H1 (cell line): ENCODE measurements around the gene HELT. TPM values are rescaled to one million over a fixed set of nuclear protein-coding genes. Genes with fewer than 3 reads are reported as not detected.

Experiments used
- CTCF ChIA-PET: fragments of 300-600 bp; sonication (Branson Sonifier 250); formaldehyde crosslinking; loops from one replicate; lab custom pipeline; 2021; ENCODE audit not compliant: partially characterized antibody; lab: Charles Lee
- POLR2A ChIA-PET: fragments of 300-600 bp; sonication (Branson Sonifier 250); formaldehyde crosslinking; loops from one replicate; lab custom pipeline; 2021; ENCODE audit warnings: inconsistent platforms; ENCODE audit not compliant: partially characterized antibody; lab: Charles Lee
- DNase-seq, 2 experiments: peaks; one replicate each; pipeline versions ENCODE4 v3.0.0 to v3.0.0-alpha.2; 2010 to 2022; ENCODE audit warnings: low spot score in 2 of 2, low read depth in 1 of 2, mixed read lengths in 1 of 2
- FAIRE-seq: peaks from 2 replicates; lab custom pipeline; 2011; peaks lifted over from hg19 to GRCh38; lab: Jason Lieb, UNC
- H2AFZ ChIP-seq: 2 replicates; pipeline ENCODE4 v1.8.1; 2012; ENCODE audit warnings: low read length, inconsistent platforms
- H2AK5ac ChIP-seq: 2 replicates; pipeline ENCODE4 v1.6.1; 2013; ENCODE audit warnings: low read depth, low read length
- H2BK120ac ChIP-seq: replicated peaks from 2 replicates; pipeline ENCODE3; 2013; ENCODE audit warnings: low read depth, low read length, inconsistent platforms
- H2BK12ac ChIP-seq: 2 replicates; pipeline ENCODE4 v1.6.1; 2013; ENCODE audit warnings: low read depth, low read length
- H2BK15ac ChIP-seq: 2 replicates; pipeline ENCODE4 v1.6.1; 2013; ENCODE audit warnings: low read length
- H2BK20ac ChIP-seq: 2 replicates; pipeline ENCODE4 v1.6.1; 2013; ENCODE audit warnings: low read length
- H2BK5ac ChIP-seq: 2 replicates; pipeline ENCODE4 v1.6.1; 2013; ENCODE audit warnings: low read depth, low read length
- H3K14ac ChIP-seq: 2 replicates; pipeline ENCODE4 v1.6.1; 2013; ENCODE audit warnings: inconsistent platforms; ENCODE audit not compliant: insufficient read length
- H3K18ac ChIP-seq: 2 replicates; pipeline ENCODE4 v1.6.1; 2013; ENCODE audit warnings: low read length; ENCODE audit errors: extremely low read depth
- H3K23ac ChIP-seq: 2 replicates; pipeline ENCODE4 v1.6.1; 2013; ENCODE audit warnings: inconsistent platforms; ENCODE audit not compliant: insufficient read length
- H3K23me2 ChIP-seq: 2 replicates; pipeline ENCODE4 v1.6.1; 2013; ENCODE audit warnings: low read depth, low read length
- H3K27ac ChIP-seq: 2 replicates; pipeline ENCODE4 v1.6.1; 2011; ENCODE audit warnings: low read depth, low read length, inconsistent platforms
- H3K27me3 ChIP-seq, 4 experiments: replicated peaks in 1 of 4; 1 replicate in 1 of 4; 2 replicates in 3 of 4; pipeline versions ENCODE4 v1.6.1 to v1.8.1; 2011 to 2013; ENCODE audit warnings: low read length in 3 of 4, mild to moderate bottlenecking in 3 of 4, inconsistent platforms in 2 of 4, mixed read lengths in 2 of 4, moderate library complexity in 1 of 4; ENCODE audit not compliant: control insufficient read depth in 3 of 4, insufficient read depth in 3 of 4; ENCODE audit errors: extremely low read depth in 1 of 4
- H3K36me3 ChIP-seq, 4 experiments: 2 replicates each; pipeline versions ENCODE4 v1.6.1 to v1.8.1; 2011 to 2013; ENCODE audit warnings: mild to moderate bottlenecking in 4 of 4, low read length in 3 of 4, moderate library complexity in 2 of 4, control low read depth in 1 of 4, inconsistent platforms in 1 of 4; ENCODE audit not compliant: insufficient read depth in 4 of 4, control insufficient read depth in 2 of 4
- H3K4ac ChIP-seq: replicated peaks from 2 replicates; pipeline ENCODE3; 2013; ENCODE audit warnings: low read length, low read depth, mixed read lengths, inconsistent platforms; ENCODE audit not compliant: insufficient read length
- H3K4me1 ChIP-seq, 4 experiments: replicated peaks in 1 of 4; 1 replicate in 1 of 4; 2 replicates in 3 of 4; pipeline versions ENCODE4 v1.6.1 to v1.8.1; 2011 to 2013; ENCODE audit warnings: low read length in 3 of 4, inconsistent platforms in 2 of 4, mixed read lengths in 1 of 4; ENCODE audit not compliant: insufficient read depth in 4 of 4, control insufficient read depth in 3 of 4
- H3K4me2 ChIP-seq, 2 experiments: 2 replicates each; pipeline versions ENCODE4 v1.6.1 to v1.8.1; 2011 to 2013; ENCODE audit warnings: low read depth in 2 of 2, low read length in 2 of 2, control low read depth in 1 of 2, inconsistent platforms in 1 of 2, mild to moderate bottlenecking in 1 of 2; ENCODE audit not compliant: insufficient read depth in 1 of 2
- H3K4me3 ChIP-seq, 4 experiments: fragments of 200-600, 300-600 bp in 1 of 4; sonication (generic), shearing (Covaris generic), sonication (Bioruptor Twin) in 1 of 4; 2 replicates each; pipeline versions ENCODE4 v1.5.1 to v1.8.1; 2011 to 2016; ENCODE audit warnings: low read length in 4 of 4, low read depth in 3 of 4, control low read depth in 2 of 4, inconsistent platforms in 2 of 4, mild to moderate bottlenecking in 2 of 4, mixed read lengths in 1 of 4, moderate library complexity in 1 of 4; ENCODE audit not compliant: insufficient read depth in 2 of 4; ENCODE audit errors: extremely low read depth in 1 of 4
- H3K56ac ChIP-seq: replicated peaks from 2 replicates; pipeline ENCODE3; 2013; ENCODE audit warnings: low read depth, mild to moderate bottlenecking, mixed read lengths, low read length, inconsistent platforms; ENCODE audit not compliant: insufficient read length
- H3K79me1 ChIP-seq: 2 replicates; pipeline ENCODE4 v1.6.1; 2013; ENCODE audit warnings: low read depth, low read length, control low read depth
- H3K79me2 ChIP-seq, 2 experiments: 2 replicates each; pipeline versions ENCODE4 v1.6.1 to v1.8.1; 2012 to 2013; ENCODE audit warnings: low read length in 2 of 2, mild to moderate bottlenecking in 2 of 2, inconsistent platforms in 1 of 2; ENCODE audit not compliant: insufficient read depth in 2 of 2, control insufficient read depth in 1 of 2
- H3K9ac ChIP-seq, 4 experiments: replicated peaks in 1 of 4; 1 replicate in 1 of 4; 2 replicates in 3 of 4; pipeline versions ENCODE4 v1.6.1 to v1.8.1; 2011 to 2013; ENCODE audit warnings: low read depth in 3 of 4, low read length in 3 of 4, control low read depth in 2 of 4, mild to moderate bottlenecking in 2 of 4, moderate library complexity in 2 of 4, inconsistent platforms in 1 of 4; ENCODE audit errors: extremely low read depth in 1 of 4
- H3K9me3 ChIP-seq, 2 experiments: 2 replicates each; pipeline versions ENCODE4 v1.6.1 to v1.8.1; 2012 to 2013; ENCODE audit warnings: mild to moderate bottlenecking in 2 of 2, moderate library complexity in 2 of 2, control low read depth in 1 of 2, inconsistent platforms in 1 of 2, low read depth in 1 of 2, low read length in 1 of 2, mixed read lengths in 1 of 2; ENCODE audit not compliant: insufficient read depth in 2 of 2
- H4K20me1 ChIP-seq, 2 experiments: replicated peaks in 1 of 2; 2 replicates each; pipeline versions ENCODE3 to v1.8.1; 2011 to 2013; ENCODE audit warnings: inconsistent platforms in 2 of 2, low read length in 2 of 2, mild to moderate bottlenecking in 1 of 2; ENCODE audit not compliant: insufficient read depth in 2 of 2, control insufficient read depth in 1 of 2
- H4K5ac ChIP-seq: 2 replicates; pipeline ENCODE4 v1.6.1; 2013; ENCODE audit warnings: low read length, low read depth, mixed read lengths, inconsistent platforms; ENCODE audit not compliant: insufficient read length
- H4K8ac ChIP-seq: 2 replicates; pipeline ENCODE4 v1.8.0; 2013; ENCODE audit warnings: mild to moderate bottlenecking, moderate library complexity, low read length, inconsistent platforms; ENCODE audit not compliant: insufficient read depth; ENCODE audit errors: extremely low read depth
- H4K91ac ChIP-seq: replicated peaks from 2 replicates; pipeline ENCODE3; 2013; ENCODE audit warnings: low read length, mixed read lengths, inconsistent platforms; ENCODE audit not compliant: insufficient read length
- CBX5 ChIP-seq: fragments of 300-800, 300-1000 bp; sonication (generic); IDR thresholded peaks from 2 replicates; pipeline ENCODE4 v1.7.1; 2016; ENCODE audit warnings: antibody characterized with exemption, low read length, low read depth
- CEBPB ChIP-seq: IDR thresholded peaks from 2 replicates; pipeline ENCODE4 v1.6.1; 2012; ENCODE audit warnings: low read depth, low read length
- E2F6 ChIP-seq: IDR thresholded peaks from 2 replicates; pipeline ENCODE4 v1.6.1; 2012; ENCODE audit warnings: inconsistent platforms
- GTF2F1 ChIP-seq: IDR thresholded peaks from 2 replicates; pipeline ENCODE4 v1.6.1; 2012; ENCODE audit warnings: low read depth, low read length, improper control_type of control experiment, borderline replicate concordance
- HDAC2 ChIP-seq, 2 experiments: fragments of 300-600 bp in 1 of 2; sonication (generic) in 1 of 2; IDR thresholded peaks; 2 replicates each; pipeline ENCODE4 v1.6.1; 2011 to 2012; ENCODE audit warnings: low read depth in 2 of 2, low read length in 2 of 2, mild to moderate bottlenecking in 2 of 2, moderate library complexity in 2 of 2, borderline replicate concordance in 1 of 2, inconsistent platforms in 1 of 2
- JUN ChIP-seq: IDR thresholded peaks from 2 replicates; pipeline ENCODE4 v1.6.1; 2011; ENCODE audit warnings: low read depth, mild to moderate bottlenecking, improper control_type of control experiment, low read length
- KDM5A ChIP-seq: fragments of 200-600 bp; IDR thresholded peaks from 2 replicates; pipeline ENCODE4 v1.7.1; 2012; ENCODE audit warnings: mild to moderate bottlenecking, low read length, inconsistent platforms, mixed read lengths
- RFX5 ChIP-seq: IDR thresholded peaks from 2 replicates; pipeline ENCODE4 v1.6.1; 2011; ENCODE audit warnings: low read depth, low read length, improper control_type of control experiment, borderline replicate concordance
- RNF2 ChIP-seq: fragments of 200-900, 300-1000 bp; sonication (generic); IDR thresholded peaks from 2 replicates; pipeline ENCODE4 v1.7.1; 2016; ENCODE audit warnings: borderline replicate concordance, low read depth, mild to moderate bottlenecking, antibody characterized with exemption, low read length; ENCODE audit not compliant: poor library complexity, severe bottlenecking; ENCODE audit errors: missing control alignments
- SIX5 ChIP-seq: IDR thresholded peaks from 2 replicates; pipeline ENCODE4 v1.6.1; 2011; ENCODE audit warnings: mild to moderate bottlenecking, low read depth, low read length
- WGBS, 2 experiments: shearing (Covaris generic) in 1 of 2; methylation state at CpG; one replicate each; pipeline versions ENCODE4 v1.1.6 to v1.1.7; 2013 to 2015; ENCODE audit warnings: low lambda C conversion rate in 2 of 2, mixed read lengths in 2 of 2, inconsistent platforms in 1 of 2, low coverage in 1 of 2, missing lambda C conversion rate in 1 of 2; ENCODE audit not compliant: insufficient replicate concordance in 2 of 2, insufficient coverage in 1 of 2, insufficient read length in 1 of 2; ENCODE audit errors: extremely low coverage in 1 of 2, missing lambda C conversion rate in 1 of 2; 5-methylcytosine and 5-hydroxymethylcytosine counted together
- polyA plus RNA-seq, 7 experiments: library from polyadenylated mRNA; depleted of rRNA in 3 of 7; stranded (reverse) in 5 of 7; unstranded in 2 of 7; fragments of >200 nt in 5 of 7; fragments of 200-250 nt in 2 of 7; gene quantifications; 1 replicate in 5 of 7; 2 replicates in 1 of 7; 4 replicates in 1 of 7; pipeline versions ENCODE4 v1.2.1 to v1.2.3, GENCODE V29; 2011 to 2013; ENCODE audit warnings: missing spikeins in 2 of 7, mixed read lengths in 2 of 7
- total RNA-seq: library from RNA; stranded (reverse); fragmentation: NEBNext Ultra II Directional; extraction: Animal tissue kit (Norgen Biotek cat#: 25700); gene quantifications from 2 replicates; pipeline ENCODE4 v1.2.1, GENCODE V29; 2021

Gene HELT
- total and polyA plus RNA-seq, 2 of the 8 experiments (the other 6 are each of a cell fraction or from before 2014, with no cell fraction given), result 0.32 to 0.35 TPM

- Histone ChIP-seq H2BK20ac (no peak overlapping the region), H3K79me2 (no peaks in the 10 kb centered on the region), H3K79me1 (no peaks in the 10 kb centered on the region), H4K91ac (no peak overlapping the region), H2BK15ac (no peak overlapping the region), H3K4ac (no peak overlapping the region), H3K4me2 (no peak overlapping the region; a peak in 1 of 4 replicates), H2BK5ac (no peak overlapping the region), H2AFZ (no peak overlapping the region), H3K27me3 (peaks cover 71 to 96% (median 92%) of the 10 kb centered on the region in 4 experiments), H3K9ac (no peak overlapping the region), H3K4me3 (no peak overlapping the region), H4K20me1 (peaks cover 9 to 13% of the 10 kb centered on the region in 2 experiments), H3K18ac (no peak overlapping the region), H2BK12ac (no peak overlapping the region), H2BK120ac (no peak overlapping the region), H3K27ac (no peak overlapping the region), H3K14ac (no peak overlapping the region), H4K8ac (no peak overlapping the region), H3K23ac (no peak overlapping the region), H3K4me1 (peaks cover 0 to 47% (median 24%) of the 10 kb centered on the region in 4 experiments; a peak in 6 of 7 replicates), H4K5ac (no peak overlapping the region), H3K36me3 (no peaks in the 10 kb centered on the region), H3K9me3 (no peaks in the 10 kb centered on the region), H3K23me2 (peaks cover 17% of the 10 kb centered on the region; the same call in 1 of the 2 replicates), H2AK5ac (no peak overlapping the region), H3K56ac (no peak overlapping the region)
- no peak for TF ChIP-seq KDM5A
- no peak for TF ChIP-seq RFX5
- no peak for TF ChIP-seq JUN
- TF ChIP-seq RNF2, result no peak
- no peak for TF ChIP-seq E2F6
- no peak for TF ChIP-seq HDAC2 (IDR thresholded peaks at IDR 0.05; ENCODE audit: borderline replicate concordance in 1 of 2, low read depth in 2 of 2, low read length in 2 of 2)
- TF ChIP-seq CBX5, result no peak
- no peak for TF ChIP-seq CEBPB
- no peak for TF ChIP-seq SIX5
- no peak for TF ChIP-seq GTF2F1
- ChIA-PET CTCF (interaction anchor here (0.6 to 2.0 kb wide), 4 partner anchors 10 to 153 kb away, joined by 3 to 6 read pairs (median 4); no protein-coding TSS in a partner anchor), POLR2A (no interaction called here)
- FAIRE-seq (no peak), DNase-seq (no peak)
- 74% methylated on average over 5 of the region's 5 CpGs; no CpG with 5 or more reads in 1 of the 2 experiments for WGBS, 2 experiments
Measured at GRCh38 chr4:185015108-185015507, 3.2 kb upstream of the HELT start.
